HG02870 (cell line): ENCODE results near the gene XCL2.
A peak's percentile ranks its signal among the peaks of the same experiment; 100 is the strongest.

Experiments used
- ATAC-seq: cut with Tn5 transposase; IDR thresholded peaks from one replicate; pipeline ENCODE4 v1.9.1; 2021; ENCODE audit warnings: mild to moderate bottlenecking, moderate library complexity; ENCODE audit not compliant: unreplicated experiment

XCL2 gene

GRCh38 chr1:168518201-168518689 is 25.6 kb downstream of the XCL2 start:
- ATAC-seq: no peak

GRCh38 chr1:168514455-168514854 is 29.3 kb downstream of the XCL2 start:
- no peak for ATAC-seq

- no peak for ATAC-seq
Measured at GRCh38 chr1:168513656-168514404, 30.0 kb downstream of the XCL2 start.

- no peak for ATAC-seq
Measured at GRCh38 chr1:168512864-168513595, 30.8 kb downstream of the XCL2 start.

GRCh38 chr1:168509875-168510791 is 33.7 kb downstream of the XCL2 start:
- ATAC-seq: peak; percentile 76

GRCh38 chr1:168509210-168509609 is 34.6 kb downstream of the XCL2 start:
- ATAC-seq: no peak

- ATAC-seq: no peak
Measured at GRCh38 chr1:168507828-168508227, 36.0 kb downstream of the XCL2 start.

GRCh38 chr1:168507231-168507630 is 36.6 kb downstream of the XCL2 start:
- no peak for ATAC-seq

GRCh38 chr1:168506204-168506819 is 37.5 kb downstream of the XCL2 start:
- no peak for ATAC-seq

GRCh38 chr1:168505006-168505405 is 38.8 kb downstream of the XCL2 start:
- ATAC-seq: no peak

GRCh38 chr1:168504064-168504837 is 39.5 kb downstream of the XCL2 start:
- peak; percentile 73 for ATAC-seq

GRCh38 chr1:168499688-168500049 is 44.1 kb downstream of the XCL2 start:
- ATAC-seq: no peak

GRCh38 chr1:168498956-168499687 is 44.7 kb downstream of the XCL2 start:
- ATAC-seq: no peak

GRCh38 chr1:168498159-168498631 is 45.6 kb downstream of the XCL2 start:
- no peak for ATAC-seq

GRCh38 chr1:168497376-168497950 is 46.3 kb downstream of the XCL2 start:
- ATAC-seq: no peak

GRCh38 chr1:168491527-168492164 is 52.2 kb downstream of the XCL2 start:
- ATAC-seq: no peak
